Activated CD8-positive, alpha-beta memory T cell treated with anti-CD3 and anti-CD28 coated beads for 4 hours (primary cell): Measurements from ENCODE around the gene TIMM29.
"Not testable (repeated sequence)": the region's sequence is repeated elsewhere in the genome, so short reads cannot be mapped to it uniquely, and the experiment has no call there.

Experiments used
- DNase-seq, 2 donors: peaks; one replicate each; pipeline ENCODE4 v3.0.0-alpha.2; 2020; ENCODE audit warnings: low read depth in 2 of 2

The TIMM29 gene

DNA sequence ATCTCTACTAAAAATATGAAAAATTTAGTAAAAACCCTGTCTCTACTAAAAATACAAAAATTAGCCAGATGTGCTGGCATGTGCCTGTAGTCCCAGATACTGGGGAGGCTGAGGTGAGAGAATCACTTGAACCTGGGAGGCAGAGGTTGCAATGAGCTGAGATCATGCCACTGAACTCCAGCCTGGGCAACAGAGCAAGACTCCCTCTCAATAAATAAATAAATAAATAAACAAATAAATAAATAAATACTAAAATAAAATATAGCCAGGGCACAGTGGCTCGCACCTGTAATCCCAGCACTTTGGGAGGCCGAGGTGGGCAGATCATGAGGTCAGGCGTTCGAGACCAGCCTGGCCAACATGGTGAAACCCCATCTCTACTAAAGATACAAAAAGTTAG is 14.8 kb downstream of the TIMM29 start:
- DNase-seq: not testable (repeated sequence)

DNA sequence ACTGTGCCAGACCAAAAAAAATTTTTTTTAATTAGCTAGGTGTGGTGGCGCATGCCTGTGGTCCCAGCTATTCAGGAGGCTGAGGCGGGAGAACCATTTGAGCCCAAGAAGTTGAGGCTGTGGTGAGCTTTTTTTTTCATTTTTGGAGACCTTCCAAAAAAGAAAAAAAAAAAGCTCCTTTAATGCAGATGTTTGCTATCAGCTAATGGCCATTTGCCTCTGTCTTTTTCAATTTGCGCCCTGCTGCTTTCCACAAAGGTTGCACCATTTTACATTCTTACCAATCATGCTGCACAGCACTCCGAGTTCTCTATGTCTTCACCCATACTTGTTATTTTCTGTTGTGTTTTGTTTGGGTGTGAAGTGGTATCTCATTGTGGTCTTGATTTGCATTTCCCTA is 16.7 kb downstream of the TIMM29 start:
- no peak for DNase-seq

DNA sequence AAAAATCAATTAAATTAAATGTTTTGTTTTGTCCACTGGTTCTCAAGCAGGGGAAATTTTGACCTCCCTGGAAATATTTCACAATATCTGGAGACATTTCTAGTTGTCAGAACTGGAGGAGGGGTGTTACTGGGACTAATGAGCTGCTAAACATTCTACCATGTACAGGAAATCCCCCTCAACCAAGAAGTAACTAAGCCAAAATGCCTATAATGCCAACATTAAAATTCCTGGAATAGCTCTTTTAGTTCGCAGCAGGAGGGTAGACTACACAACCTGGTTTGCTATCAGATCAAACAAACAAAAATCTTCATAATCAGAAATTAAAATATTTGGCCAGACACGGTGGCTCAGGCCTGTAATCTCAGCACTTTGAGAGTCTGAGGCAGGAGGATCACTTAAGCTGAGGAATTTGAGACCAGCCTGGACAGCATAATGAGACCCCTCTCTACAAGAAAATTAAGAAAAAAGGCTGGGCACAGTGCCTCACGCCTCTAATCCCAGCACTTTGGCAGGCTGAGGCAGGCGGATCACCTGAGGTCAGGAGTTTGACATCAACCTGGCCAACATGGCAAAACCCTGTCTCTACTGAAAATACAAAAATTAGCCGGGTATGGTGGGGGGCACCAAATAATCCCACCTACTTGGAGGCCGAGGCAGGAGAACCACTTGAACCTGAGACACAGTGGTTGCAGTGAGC is 18.5 kb downstream of the TIMM29 start:
- DNase-seq: no peak

DNA sequence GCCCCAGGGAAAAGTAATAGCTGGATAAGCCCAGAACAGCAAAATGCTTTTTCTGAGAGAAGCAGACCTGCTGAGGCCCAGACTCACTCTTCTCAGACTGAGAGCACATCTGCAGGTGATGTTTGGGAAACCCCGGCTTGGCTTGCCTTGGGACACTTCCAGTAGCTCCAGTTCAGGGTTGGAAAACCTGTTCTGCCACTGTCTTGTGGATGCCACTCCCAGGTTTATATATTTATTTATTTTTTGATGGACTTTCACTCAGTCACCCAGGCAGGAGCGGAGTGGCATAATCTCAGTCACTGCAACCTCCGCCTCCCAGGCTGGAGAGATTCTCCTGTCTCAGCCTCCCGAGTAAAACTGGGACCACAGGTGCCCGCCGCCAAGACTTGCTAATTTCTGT is 24.2 kb downstream of the TIMM29 start:
- DNase-seq: no peak

DNA sequence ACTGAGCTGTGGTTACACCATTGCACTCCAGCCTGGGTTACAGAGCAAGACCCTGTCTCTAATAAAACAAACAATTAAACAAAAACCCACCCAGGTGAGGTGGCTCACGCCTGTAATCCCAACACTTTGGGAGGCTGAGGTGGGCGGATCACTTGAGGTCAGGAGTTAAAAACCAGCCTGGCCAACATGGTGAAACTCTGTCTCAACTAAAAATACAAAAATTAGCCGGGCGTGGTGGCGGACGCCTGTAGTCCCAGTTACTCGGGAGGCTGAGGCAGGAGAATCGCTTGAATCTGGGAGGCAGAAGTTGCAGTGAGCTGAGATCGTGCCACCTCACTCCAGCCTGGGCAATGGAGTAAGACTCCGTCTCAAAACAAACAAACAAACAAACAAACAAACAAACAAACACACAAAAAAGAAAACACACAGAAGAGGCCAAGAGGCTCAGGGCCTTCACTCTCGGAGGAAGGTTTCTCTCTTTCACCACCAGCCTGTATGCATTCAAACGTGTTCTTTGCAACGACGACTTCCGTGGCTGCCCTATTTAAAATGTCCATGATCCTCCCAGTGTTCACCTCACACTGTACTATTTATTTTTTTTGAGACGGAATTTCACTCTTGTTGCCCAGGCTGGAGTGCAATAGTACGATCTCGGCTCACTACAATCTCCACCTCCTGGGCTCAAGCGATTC is 30.8 kb downstream of the TIMM29 start:
- DNase-seq: not testable (repeated sequence)

DNA sequence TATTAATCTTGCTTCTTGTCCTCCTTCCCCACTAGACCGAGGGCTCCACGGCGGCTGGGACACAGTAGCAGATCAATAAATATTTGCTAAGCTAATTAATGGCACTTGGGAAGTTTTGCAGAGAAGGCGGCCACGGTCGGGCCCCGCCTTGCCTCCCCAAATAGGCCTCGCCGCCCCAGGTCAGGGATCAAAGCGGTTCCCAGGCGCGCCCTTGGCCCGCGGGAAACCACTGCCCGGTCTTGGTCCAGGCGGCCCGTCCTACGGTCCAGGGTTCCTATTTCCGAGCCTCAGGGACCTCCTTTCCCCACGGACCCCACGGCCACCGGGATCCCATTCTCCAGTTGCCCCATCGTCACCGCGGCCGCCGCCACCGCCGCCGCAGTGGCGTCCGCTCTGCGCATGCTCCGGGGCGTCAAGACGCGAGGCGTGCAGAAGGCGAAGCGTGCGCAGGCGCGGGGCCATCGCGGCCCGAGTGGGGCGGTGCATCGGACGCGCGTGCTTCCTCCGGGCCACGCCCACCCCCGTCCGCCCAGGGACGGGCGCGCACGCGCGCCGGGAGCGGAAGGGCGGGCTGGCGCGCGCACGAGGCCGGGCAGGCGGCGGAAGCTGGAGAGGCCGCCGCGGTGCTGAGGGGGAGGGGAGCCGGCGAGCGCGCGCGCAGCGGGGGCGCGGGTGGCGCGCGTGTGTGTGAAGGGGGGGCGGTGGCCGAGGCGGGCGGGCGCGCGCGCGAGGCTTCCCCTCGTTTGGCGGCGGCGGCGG is 31.9 kb downstream of the TIMM29 start, which contains the start of gene SMARCA4:
Gene SMARCA4, plus strand, starts transcription at position 717 of the 759 bp plus-strand sequence. CDS start 23,122 bp downstream, outside the sequence.
- DNase-seq: peak; percentile 93 to 95

DNA sequence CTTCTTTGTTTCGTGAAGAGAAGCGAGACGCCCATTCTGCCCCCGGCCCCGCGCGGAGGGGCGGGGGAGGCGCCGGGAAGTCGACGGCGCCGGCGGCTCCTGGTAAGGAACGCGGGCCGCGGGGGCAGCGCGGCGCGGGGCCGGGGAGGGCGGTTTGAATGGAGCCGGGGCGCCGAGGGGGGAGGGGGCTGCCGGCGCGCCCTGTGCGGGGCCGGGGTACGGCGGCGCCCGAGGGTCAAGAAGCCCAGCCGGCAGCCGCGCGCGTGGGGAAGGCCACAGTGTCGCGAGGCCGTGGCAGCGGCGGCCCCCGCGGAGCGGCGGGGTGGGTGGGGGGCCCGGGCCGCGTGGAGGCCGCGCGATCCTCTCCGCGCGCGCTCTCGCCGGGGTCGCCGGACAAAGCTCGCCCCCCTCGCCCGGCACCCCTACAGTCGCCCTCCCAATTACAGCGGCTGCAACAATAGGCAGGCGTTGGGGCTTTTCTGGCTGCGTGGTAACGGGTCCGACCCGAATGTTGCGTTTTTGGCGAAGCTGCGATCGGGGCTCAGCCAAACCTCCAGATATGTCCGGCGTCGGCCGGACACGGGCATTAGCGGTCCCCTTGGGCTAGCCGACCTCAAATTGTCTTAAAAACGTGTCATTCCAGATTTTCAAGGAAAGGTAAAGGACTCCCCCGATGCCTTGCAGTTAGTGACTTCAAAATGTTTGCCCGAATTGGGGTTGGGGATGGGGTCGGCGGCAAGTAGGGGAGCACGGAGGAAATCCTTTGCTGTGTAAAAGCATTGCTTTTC is 32.7 kb downstream of the TIMM29 start:
- no peak for DNase-seq

DNA sequence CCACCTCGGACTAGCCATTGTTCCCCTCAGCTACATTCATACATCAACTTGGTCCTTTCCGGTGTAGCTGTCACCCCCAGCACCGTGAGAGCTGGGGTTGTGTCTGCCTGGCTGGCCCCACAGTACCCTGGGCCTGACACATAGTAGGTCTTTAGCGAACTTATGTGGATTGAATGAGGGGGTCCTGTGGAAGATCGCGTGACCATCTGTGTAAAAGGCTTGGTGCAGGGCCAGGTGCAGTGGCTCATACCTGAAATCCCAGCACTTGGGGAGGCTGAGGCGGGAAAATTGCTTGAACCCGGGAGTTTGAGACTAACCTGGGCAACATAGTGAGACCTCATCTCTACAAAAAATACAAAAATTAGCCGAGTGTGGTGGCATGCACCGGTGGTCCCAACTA is 34.3 kb downstream of the TIMM29 start:
- DNase-seq: no peak

DNA sequence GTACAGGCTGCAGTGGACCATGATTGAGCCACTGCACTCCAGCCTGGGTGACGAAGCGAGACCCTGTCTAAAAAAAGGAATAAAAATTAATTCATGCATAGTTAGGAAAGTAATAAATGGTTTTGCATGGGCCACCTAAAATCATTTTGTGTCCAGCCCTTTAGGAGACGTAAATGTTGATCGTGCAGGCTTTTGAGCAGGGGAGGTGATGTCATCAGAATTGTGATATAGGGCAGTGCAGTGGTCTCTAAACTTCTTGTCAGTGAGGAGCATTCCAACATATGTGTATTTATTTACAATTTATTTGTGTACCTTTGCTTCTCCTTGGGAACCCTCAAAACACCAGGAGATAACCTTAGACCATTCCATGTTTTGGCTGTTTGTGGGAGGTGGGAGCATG is 35.3 kb downstream of the TIMM29 start:
- no peak for DNase-seq

DNA sequence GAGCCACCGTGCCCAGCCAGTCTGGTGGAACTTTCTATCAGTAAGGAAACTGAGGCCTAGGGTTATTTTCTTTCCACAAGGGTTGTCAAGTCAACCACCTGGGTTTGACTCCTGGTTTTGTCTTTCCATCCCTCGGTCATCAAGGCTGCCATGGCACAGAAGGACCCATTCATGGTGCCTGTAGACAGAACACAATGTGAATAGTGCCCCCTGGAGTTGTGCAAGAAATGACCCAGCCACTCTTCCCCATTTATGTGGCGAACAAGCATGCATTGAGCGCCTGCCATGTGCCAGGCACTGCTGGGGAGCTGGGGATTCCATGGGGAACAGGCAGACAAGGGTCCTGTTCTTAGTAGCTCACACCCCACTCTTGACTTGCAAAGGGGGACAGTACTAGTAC is 36.3 kb downstream of the TIMM29 start:
- DNase-seq: no peak

DNA sequence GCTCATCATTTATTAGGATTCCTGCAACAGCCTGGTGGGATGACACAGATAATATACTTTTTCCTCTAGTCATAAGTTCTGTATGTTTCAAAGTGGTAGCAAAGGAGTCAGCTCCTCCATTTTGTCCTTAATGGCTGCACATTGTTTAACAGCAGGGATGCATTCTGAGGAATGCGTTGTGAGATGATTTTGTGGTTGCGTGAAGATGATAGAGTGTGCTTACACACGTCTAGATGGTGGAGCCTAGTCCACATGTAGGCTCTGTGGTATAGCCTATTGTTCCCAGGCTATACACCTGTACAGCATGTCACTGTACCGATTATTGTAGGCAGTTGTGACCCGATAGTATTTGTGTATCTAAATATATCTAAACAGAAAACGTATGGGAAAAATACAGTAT is 36.8 kb downstream of the TIMM29 start:
- DNase-seq: no peak

DNA sequence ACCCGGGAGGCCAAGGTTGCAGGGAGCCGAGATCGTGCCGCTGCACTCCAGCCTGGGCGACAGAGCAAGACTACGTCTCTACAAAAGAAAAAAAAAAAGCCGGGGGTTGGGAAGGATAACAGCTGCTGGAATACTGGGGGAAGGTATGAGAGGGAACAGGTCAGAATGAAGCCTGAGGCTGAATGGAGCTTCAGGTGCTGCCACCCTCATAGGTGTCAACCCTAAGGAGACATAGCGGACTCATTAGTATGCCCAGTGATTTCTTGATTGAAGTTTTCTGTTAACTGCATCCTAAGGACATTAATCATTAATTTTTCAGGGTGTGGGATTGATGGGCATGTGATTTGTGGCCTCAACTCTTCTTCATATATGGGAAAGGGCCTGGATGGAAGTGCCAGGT is 38.2 kb downstream of the TIMM29 start:
- DNase-seq: no peak

DNA sequence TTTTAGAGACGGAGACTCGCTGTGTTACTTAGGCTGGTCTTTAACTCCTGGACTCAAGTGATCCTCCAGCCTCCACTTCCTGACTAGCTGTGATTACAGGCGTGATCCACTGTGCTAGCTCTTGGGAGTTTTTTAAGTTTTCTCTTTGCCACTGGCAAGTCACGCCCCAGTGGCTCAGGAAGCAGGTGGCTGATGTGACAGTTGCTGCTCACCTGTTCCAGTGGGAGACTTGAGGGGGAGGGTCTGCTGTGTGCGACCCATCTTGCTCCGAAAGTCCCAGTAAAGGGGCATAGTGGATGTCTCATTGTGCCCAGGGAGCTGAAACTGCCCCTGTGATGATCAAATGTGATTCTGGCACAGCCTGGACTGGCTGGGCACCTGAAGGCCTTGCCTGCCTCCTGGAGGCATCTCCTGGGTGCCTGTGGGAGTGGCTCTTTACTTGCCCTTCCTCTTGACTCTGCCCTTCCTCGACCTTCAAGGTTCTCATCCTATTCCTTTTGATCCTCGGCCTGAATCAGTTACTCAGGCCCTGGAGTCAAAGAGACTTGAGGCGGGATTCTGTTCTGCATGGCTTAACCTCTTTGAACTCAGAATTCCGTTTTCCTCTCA is 40.0 kb downstream of the TIMM29 start:
- DNase-seq: no peak

DNA sequence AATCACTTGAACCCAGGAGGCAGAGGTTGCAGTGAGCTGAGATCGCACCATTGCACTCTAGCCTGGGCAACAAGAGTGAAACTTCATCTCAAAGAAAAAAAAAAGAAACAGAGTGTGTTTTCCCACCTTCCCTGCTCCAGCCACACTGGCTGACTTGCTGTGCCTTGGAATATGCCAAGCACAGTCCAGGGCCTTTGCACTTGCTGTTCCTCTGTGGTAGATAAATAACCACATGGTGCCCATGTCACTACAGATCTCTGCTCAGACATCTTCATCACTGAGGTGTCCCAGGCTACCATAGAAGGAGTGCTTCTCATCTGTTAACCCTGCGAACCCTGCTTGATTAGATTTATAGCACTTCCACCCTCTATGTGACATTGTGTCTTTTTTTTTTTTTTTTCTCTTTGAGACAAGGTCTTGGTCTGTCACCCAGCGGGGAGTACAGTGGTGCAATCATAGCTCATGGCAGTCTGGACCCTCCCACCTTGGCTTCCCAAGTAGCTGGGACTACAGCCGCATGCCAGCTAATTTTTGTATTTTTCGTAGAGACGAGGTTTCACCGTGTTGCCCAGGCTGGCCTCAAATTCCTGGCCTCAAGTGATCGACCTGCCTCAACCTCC is 42.6 kb downstream of the TIMM29 start:
- DNase-seq: no peak

DNA sequence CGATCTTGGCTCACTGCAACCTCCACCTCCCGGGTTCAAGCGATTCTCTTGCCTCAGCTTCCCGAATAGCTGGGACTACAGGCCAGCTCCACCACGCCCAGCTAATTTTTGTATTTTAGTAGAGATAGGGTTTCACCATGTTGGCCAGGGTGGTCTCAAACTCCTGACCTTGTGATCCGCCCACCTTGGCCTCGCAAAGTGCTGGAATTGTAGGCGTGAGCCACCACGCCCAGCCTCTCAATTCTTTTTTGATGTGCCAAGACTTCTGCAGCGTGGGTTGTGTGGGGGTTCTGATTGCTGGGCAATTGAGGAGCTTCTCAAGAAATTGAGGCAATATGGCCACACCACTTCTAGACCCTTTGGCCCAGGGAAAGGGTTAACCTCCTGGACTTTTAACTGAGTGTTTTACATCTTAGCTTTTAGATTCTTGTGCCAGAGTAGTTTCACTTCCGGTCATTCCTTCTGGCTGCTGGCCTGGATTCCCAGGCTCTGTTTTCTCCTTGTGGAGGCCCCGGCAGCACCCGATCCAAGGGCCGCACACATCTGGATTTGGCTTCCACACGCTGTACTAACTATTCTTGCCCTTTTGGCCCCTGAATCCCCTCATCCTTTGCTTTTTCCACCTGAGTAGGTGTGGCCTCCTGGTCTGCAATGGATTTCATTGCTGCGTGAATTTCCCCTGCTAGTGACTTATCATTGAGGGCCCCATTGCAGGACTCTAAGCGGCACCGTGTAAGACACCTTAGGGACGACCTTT is 46.9 kb downstream of the TIMM29 start:
- DNase-seq: no peak

DNA sequence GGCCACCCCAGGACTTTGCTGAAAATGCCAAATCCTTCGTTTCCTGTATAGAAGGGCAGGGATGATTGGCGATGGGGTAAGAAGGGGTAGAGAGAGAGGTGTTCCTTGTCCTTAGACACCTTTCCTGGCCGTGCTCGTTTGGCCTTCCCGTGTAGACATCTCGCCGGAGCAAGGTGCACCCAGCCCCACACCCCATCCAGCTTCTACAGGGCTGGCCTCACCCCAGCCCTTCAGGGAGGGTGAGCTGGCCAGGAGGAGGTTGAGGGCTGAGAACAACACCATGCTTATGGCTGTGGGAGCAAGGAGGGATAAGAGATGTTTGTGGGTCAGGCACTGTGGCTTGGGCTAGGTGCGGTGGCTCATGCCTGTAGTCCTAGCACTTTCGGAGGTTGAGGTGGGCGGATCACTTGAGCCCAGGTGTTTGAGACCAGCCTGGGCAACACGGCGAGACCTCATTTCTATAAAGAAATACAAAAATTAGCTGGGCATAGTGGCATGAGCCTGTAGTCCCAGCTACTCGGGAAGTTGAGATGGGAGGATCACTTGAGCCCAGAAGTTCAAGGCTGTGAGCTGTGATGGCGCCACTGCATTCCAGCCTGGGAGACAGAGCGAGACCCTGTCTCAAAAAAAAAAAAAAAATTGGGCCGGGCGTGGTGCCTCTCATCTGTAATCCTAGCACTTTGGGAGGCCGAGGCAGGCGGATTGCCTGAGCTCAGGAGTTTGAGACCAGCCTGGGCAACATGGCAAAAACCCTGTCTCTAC is 47.7 kb downstream of the TIMM29 start:
- no peak for DNase-seq

DNA sequence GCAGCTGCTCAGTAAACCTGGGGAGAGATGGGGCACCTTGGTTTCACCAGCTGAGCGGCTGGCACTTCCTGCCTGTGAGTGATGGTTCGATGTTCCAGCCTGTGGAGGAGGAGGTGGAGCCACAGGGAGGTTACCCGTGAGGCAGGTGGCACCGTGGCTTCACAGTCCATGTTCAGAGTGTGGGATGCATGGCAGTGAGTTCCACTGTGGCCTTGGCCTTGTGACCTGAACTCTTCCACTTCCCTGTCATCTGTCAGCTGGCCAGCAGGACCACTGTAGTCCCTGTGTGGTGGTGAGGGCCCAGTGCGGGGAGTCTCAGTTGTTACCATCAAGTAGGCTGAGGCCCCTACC is 49.1 kb downstream of the TIMM29 start:
- DNase-seq: no peak
